Neutrophil (primary cell): ENCODE results near the gene STIM1.

Experiments
- H3K27ac ChIP-seq: fragments of 200-600 bp; sonication (generic); 2 replicates; pipeline ENCODE4 v1.5.1; 2016; ENCODE audit warnings: mild to moderate bottlenecking, moderate library complexity
- H3K27me3 ChIP-seq: fragments of 200-600 bp; sonication (generic); 2 replicates; pipeline ENCODE4 v1.6.0; 2016; ENCODE audit warnings: mild to moderate bottlenecking
- H3K36me3 ChIP-seq: fragments of 200-600 bp; sonication (generic); 2 replicates; pipeline ENCODE4 v1.5.1; 2017
- H3K4me1 ChIP-seq, 2 experiments: fragments of 200-600 bp in 1 of 2; sonication (generic) in 1 of 2; 1 replicate in 1 of 2; 2 replicates in 1 of 2; pipeline versions ENCODE4 v1.5.1 to v1.6.1; 2013 to 2016; ENCODE audit warnings: low read depth in 1 of 2, low read length in 1 of 2, mild to moderate bottlenecking in 1 of 2, moderate library complexity in 1 of 2; ENCODE audit not compliant: control insufficient read depth in 1 of 2, insufficient read depth in 1 of 2
- H3K4me3 ChIP-seq, 2 experiments: fragments of 200-600 bp in 1 of 2; sonication (generic) in 1 of 2; 1 replicate in 1 of 2; 2 replicates in 1 of 2; pipeline ENCODE4 v1.5.1; 2013 to 2016; ENCODE audit warnings: low read depth in 1 of 2, low read length in 1 of 2, mild to moderate bottlenecking in 1 of 2, moderate library complexity in 1 of 2
- H3K9me3 ChIP-seq: fragments of 200-600 bp; sonication (generic); 2 replicates; pipeline ENCODE4 v1.5.1; 2016
- CTCF ChIP-seq: fragments of 200-600 bp; sonication (generic); IDR thresholded peaks from 2 replicates; pipeline ENCODE4 v1.5.1; 2016; ENCODE audit warnings: antibody characterized with exemption

STIM1 gene

GRCh38 chr11:3955299-3955665, 99.8 kb downstream of the STIM1 start:
- Histone ChIP-seq H3K9me3 (no peaks in the 10 kb centered on the region), H3K36me3 (no peaks in the 10 kb centered on the region), H3K27me3 (no peaks in the 10 kb centered on the region), H3K4me3 (no peak overlapping the region), H3K27ac (no peak overlapping the region), H3K4me1 (peaks cover 4 to 6% of the 10 kb centered on the region in 2 experiments)
- no peak for TF ChIP-seq CTCF

DNA sequence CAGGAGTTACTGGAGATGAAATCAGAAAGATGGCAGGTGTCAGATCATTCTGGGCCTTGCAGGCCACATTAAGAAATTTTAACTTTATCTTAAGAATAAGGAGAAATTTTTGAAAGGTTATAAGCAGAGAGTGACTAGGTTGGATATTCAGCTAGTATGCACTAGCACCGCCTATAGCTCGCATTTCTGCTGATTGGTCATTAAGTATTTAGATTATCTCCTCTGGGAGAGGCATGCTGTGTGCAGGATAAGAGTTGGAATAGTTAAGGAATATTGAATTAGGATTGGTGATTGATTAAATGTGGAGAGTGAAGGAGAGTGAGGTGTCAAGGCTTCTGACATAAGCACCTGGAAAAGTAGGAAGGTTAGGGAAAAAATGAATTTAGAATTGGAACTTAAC, 100.6 kb downstream of the STIM1 start:
- Histone ChIP-seq H3K4me1 (peaks cover 12% of the 10 kb centered on the region in 2 experiments), H3K27ac (no peak overlapping the region)
- TF ChIP-seq CTCF = no peak

GRCh38 chr11:3956748-3957147, 101.3 kb downstream of the STIM1 start:
- no peak overlapping the region for H3K27ac ChIP-seq
- peaks cover 17 to 19% of the 10 kb centered on the region in 2 experiments for H3K4me1 ChIP-seq

More for the DNA sequence above, 100.6 kb downstream of the STIM1 start:
- H3K36me3 ChIP-seq = no peaks in the 10 kb centered on the region
- H3K27me3 ChIP-seq = no peaks in the 10 kb centered on the region
- H3K4me3 ChIP-seq = no peak overlapping the region
- H3K9me3 ChIP-seq = no peaks in the 10 kb centered on the region

GRCh38 chr11:3957437-3957836, 102.0 kb downstream of the STIM1 start:
- H3K4me1 ChIP-seq = peaks cover 23 to 26% of the 10 kb centered on the region in 2 experiments
- H3K9me3 ChIP-seq = no peaks in the 10 kb centered on the region
- no peak overlapping the region for H3K4me3 ChIP-seq
- no peak for TF ChIP-seq CTCF
- H3K27me3 ChIP-seq = no peaks in the 10 kb centered on the region
- no peak overlapping the region for H3K27ac ChIP-seq
- no peaks in the 10 kb centered on the region for H3K36me3 ChIP-seq

More at GRCh38 chr11:3956748-3957147, 101.3 kb downstream of the STIM1 start:
- Histone ChIP-seq H3K4me3 (no peak overlapping the region), H3K36me3 (no peaks in the 10 kb centered on the region), H3K9me3 (no peaks in the 10 kb centered on the region), H3K27me3 (no peaks in the 10 kb centered on the region)
- TF ChIP-seq CTCF = no peak

DNA sequence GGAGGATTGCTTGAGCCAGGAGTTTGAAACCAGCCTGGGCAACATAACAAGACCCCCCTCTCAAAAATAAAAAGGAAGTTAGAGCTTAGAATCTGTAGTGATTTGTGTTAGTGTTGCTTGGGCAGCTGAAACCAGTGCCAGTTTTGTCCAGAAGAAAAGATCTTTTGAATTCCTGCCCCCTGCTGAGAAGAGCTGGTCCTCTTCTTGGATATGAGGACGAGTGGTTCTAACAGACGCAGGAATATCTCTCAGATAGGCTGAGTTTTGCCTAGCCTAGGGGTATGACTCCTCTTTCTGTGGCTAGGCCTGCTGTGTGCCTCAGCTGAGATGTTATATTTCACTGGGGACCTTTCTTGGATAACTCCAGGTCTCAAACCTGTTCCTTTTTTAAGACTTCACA, 102.8 kb downstream of the STIM1 start:
- no peaks in the 10 kb centered on the region for H3K9me3 ChIP-seq
- no peak overlapping the region for H3K4me3 ChIP-seq
- H3K36me3 ChIP-seq = no peaks in the 10 kb centered on the region
- peak overlapping the region; percentile 18 for H3K27ac ChIP-seq
- no peak for TF ChIP-seq CTCF
- H3K4me1 ChIP-seq = peaks cover 23 to 26% of the 10 kb centered on the region in 2 experiments
- H3K27me3 ChIP-seq = no peaks in the 10 kb centered on the region
